H1 (cell line): ENCODE data around the gene AFF2. TPM values are rescaled to one million over a fixed set of nuclear protein-coding genes. Genes with fewer than 3 reads are reported as not detected.

Source experiments
- CHD1 ChIP-seq: IDR thresholded peaks from 2 replicates; pipeline ENCODE4 v1.6.1; 2012; ENCODE audit warnings: low read depth, low read length, improper control_type of control experiment
- HDAC6 ChIP-seq: IDR thresholded peaks from one replicate; pipeline ENCODE4 v1.7.1; 2012; ENCODE audit warnings: low read depth, mild to moderate bottlenecking, inconsistent platforms, low read length, moderate library complexity
- polyA plus RNA-seq, 7 experiments: library from polyadenylated mRNA; depleted of rRNA in 3 of 7; stranded (reverse) in 5 of 7; unstranded in 2 of 7; fragments of >200 nt in 5 of 7; fragments of 200-250 nt in 2 of 7; gene quantifications; 1 replicate in 5 of 7; 2 replicates in 1 of 7; 4 replicates in 1 of 7; pipeline versions ENCODE4 v1.2.1 to v1.2.3, GENCODE V29; 2011 to 2013; ENCODE audit warnings: missing spikeins in 2 of 7, mixed read lengths in 2 of 7
- total RNA-seq: library from RNA; stranded (reverse); fragmentation: NEBNext Ultra II Directional; extraction: Animal tissue kit (Norgen Biotek cat#: 25700); gene quantifications from 2 replicates; pipeline ENCODE4 v1.2.1, GENCODE V29; 2021
- TF ChIP-seq, protein P1 (sequence below): fragments of 300-600 bp; sonication (generic); IDR thresholded peaks from 2 replicates; pipeline ENCODE4 v1.7.1; 2012; ENCODE audit warnings: low read length, moderate library complexity, mild to moderate bottlenecking, inconsistent platforms; ENCODE audit not compliant: insufficient replicate concordance

Gene AFF2
- total and polyA plus RNA-seq, 2 of the 8 experiments (the other 6 are each of a cell fraction or from before 2014, with no cell fraction given): 2.0 to 7.3 TPM

DNA sequence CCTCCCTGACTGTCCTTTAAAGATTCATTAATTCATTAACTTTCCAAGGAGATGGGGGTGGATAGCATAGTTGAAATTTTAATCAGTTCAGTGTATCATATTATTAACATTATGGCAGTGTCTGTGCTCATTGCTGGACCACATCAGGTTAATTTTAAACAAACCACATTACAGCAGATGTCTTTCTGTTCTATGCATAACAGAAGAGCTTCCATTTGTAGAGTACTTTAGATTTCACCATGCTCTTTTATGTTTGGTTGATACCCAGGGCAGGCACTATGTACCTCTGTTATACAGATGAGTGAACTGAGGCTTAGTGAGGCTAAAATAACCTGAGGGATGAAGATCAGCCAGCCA is 41.1 kb downstream of the AFF2 start (continued):
- TF ChIP-seq HDAC6: no peak
- TF ChIP-seq CHD1: no peak
- TF ChIP-seq, protein P1, sequence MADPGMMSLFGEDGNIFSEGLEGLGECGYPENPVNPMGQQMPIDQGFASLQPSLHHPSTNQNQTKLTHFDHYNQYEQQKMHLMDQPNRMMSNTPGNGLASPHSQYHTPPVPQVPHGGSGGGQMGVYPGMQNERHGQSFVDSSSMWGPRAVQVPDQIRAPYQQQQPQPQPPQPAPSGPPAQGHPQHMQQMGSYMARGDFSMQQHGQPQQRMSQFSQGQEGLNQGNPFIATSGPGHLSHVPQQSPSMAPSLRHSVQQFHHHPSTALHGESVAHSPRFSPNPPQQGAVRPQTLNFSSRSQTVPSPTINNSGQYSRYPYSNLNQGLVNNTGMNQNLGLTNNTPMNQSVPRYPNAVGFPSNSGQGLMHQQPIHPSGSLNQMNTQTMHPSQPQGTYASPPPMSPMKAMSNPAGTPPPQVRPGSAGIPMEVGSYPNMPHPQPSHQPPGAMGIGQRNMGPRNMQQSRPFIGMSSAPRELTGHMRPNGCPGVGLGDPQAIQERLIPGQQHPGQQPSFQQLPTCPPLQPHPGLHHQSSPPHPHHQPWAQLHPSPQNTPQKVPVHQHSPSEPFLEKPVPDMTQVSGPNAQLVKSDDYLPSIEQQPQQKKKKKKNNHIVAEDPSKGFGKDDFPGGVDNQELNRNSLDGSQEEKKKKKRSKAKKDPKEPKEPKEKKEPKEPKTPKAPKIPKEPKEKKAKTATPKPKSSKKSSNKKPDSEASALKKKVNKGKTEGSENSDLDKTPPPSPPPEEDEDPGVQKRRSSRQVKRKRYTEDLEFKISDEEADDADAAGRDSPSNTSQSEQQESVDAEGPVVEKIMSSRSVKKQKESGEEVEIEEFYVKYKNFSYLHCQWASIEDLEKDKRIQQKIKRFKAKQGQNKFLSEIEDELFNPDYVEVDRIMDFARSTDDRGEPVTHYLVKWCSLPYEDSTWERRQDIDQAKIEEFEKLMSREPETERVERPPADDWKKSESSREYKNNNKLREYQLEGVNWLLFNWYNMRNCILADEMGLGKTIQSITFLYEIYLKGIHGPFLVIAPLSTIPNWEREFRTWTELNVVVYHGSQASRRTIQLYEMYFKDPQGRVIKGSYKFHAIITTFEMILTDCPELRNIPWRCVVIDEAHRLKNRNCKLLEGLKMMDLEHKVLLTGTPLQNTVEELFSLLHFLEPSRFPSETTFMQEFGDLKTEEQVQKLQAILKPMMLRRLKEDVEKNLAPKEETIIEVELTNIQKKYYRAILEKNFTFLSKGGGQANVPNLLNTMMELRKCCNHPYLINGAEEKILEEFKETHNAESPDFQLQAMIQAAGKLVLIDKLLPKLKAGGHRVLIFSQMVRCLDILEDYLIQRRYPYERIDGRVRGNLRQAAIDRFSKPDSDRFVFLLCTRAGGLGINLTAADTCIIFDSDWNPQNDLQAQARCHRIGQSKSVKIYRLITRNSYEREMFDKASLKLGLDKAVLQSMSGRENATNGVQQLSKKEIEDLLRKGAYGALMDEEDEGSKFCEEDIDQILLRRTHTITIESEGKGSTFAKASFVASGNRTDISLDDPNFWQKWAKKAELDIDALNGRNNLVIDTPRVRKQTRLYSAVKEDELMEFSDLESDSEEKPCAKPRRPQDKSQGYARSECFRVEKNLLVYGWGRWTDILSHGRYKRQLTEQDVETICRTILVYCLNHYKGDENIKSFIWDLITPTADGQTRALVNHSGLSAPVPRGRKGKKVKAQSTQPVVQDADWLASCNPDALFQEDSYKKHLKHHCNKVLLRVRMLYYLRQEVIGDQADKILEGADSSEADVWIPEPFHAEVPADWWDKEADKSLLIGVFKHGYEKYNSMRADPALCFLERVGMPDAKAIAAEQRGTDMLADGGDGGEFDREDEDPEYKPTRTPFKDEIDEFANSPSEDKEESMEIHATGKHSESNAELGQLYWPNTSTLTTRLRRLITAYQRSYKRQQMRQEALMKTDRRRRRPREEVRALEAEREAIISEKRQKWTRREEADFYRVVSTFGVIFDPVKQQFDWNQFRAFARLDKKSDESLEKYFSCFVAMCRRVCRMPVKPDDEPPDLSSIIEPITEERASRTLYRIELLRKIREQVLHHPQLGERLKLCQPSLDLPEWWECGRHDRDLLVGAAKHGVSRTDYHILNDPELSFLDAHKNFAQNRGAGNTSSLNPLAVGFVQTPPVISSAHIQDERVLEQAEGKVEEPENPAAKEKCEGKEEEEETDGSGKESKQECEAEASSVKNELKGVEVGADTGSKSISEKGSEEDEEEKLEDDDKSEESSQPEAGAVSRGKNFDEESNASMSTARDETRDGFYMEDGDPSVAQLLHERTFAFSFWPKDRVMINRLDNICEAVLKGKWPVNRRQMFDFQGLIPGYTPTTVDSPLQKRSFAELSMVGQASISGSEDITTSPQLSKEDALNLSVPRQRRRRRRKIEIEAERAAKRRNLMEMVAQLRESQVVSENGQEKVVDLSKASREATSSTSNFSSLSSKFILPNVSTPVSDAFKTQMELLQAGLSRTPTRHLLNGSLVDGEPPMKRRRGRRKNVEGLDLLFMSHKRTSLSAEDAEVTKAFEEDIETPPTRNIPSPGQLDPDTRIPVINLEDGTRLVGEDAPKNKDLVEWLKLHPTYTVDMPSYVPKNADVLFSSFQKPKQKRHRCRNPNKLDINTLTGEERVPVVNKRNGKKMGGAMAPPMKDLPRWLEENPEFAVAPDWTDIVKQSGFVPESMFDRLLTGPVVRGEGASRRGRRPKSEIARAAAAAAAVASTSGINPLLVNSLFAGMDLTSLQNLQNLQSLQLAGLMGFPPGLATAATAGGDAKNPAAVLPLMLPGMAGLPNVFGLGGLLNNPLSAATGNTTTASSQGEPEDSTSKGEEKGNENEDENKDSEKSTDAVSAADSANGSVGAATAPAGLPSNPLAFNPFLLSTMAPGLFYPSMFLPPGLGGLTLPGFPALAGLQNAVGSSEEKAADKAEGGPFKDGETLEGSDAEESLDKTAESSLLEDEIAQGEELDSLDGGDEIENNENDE: no peak
- TF ChIP-seq, all 59 proteins: peak for 0
